H9 (cell line): ENCODE measurements around the gene MAT2A. TPM values are rescaled to one million over a fixed set of nuclear protein-coding genes. Genes with fewer than 3 reads are reported as not detected.

Experiments used
- DNase-seq: peaks from one replicate; pipeline ENCODE4 v3.0.0-alpha.2; 2017
- H2AFZ ChIP-seq: one replicate; pipeline ENCODE4 v1.6.1; 2013; ENCODE audit warnings: mild to moderate bottlenecking, low read length, control low read depth, moderate library complexity
- H2AK5ac ChIP-seq: 2 replicates; pipeline ENCODE4 v1.6.1; 2013; ENCODE audit warnings: low read length, control low read depth, mixed read lengths; ENCODE audit not compliant: insufficient read length
- H2BK120ac ChIP-seq: one replicate; pipeline ENCODE4 v1.6.1; 2013; ENCODE audit warnings: low read depth, mild to moderate bottlenecking, low read length, control low read depth, inconsistent platforms; ENCODE audit not compliant: poor library complexity, severe bottlenecking
- H2BK12ac ChIP-seq: 2 replicates; pipeline ENCODE4 v1.6.1; 2013; ENCODE audit warnings: low read length, control low read depth, mixed read lengths, low read depth; ENCODE audit not compliant: insufficient read length
- H2BK15ac ChIP-seq: 2 replicates; pipeline ENCODE4 v1.6.1; 2013; ENCODE audit warnings: low read depth, low read length, control low read depth
- H2BK20ac ChIP-seq: one replicate; pipeline ENCODE4 v1.6.1; 2013; ENCODE audit warnings: low read depth, mild to moderate bottlenecking, low read length, control low read depth, inconsistent platforms; ENCODE audit not compliant: poor library complexity, severe bottlenecking
- H2BK5ac ChIP-seq: 2 replicates; pipeline ENCODE4 v1.6.1; 2013; ENCODE audit warnings: low read length, control low read depth, mixed read lengths; ENCODE audit not compliant: insufficient read length
- H3K14ac ChIP-seq: 2 replicates; pipeline ENCODE4 v1.6.1; 2013; ENCODE audit warnings: low read length, control low read depth; ENCODE audit not compliant: insufficient read depth
- H3K18ac ChIP-seq: 2 replicates; pipeline ENCODE4 v1.6.1; 2013; ENCODE audit warnings: low read depth, mild to moderate bottlenecking, mixed read lengths, low read length, control low read depth; ENCODE audit not compliant: insufficient read length
- H3K23ac ChIP-seq: 2 replicates; pipeline ENCODE4 v1.6.1; 2013; ENCODE audit warnings: low read length, control low read depth, mixed read lengths, low read depth; ENCODE audit not compliant: insufficient read length
- H3K23me2 ChIP-seq: 2 replicates; pipeline ENCODE4 v1.6.1; 2013; ENCODE audit warnings: low read depth, mild to moderate bottlenecking, mixed read lengths, low read length, control low read depth; ENCODE audit not compliant: insufficient read length, poor library complexity, severe bottlenecking
- H3K27ac ChIP-seq: 2 replicates; pipeline ENCODE4 v1.5.1; 2013; ENCODE audit warnings: low read length, control low read depth, mixed read lengths, low read depth; ENCODE audit not compliant: insufficient read length
- H3K27me3 ChIP-seq: 2 replicates; pipeline ENCODE4 v1.6.1; 2013; ENCODE audit warnings: low read length, control low read depth, inconsistent platforms; ENCODE audit not compliant: insufficient read depth
- H3K4ac ChIP-seq: 2 replicates; pipeline ENCODE4 v1.6.1; 2013; ENCODE audit warnings: low read depth, mild to moderate bottlenecking, control low read depth, inconsistent platforms, low read length, moderate library complexity
- H3K4me1 ChIP-seq: 2 replicates; pipeline ENCODE4 v1.6.1; 2013; ENCODE audit warnings: low read length, control low read depth, inconsistent platforms; ENCODE audit not compliant: insufficient read depth
- H3K4me2 ChIP-seq: 2 replicates; pipeline ENCODE4 v1.6.1; 2013; ENCODE audit warnings: low read length, control low read depth, mixed read lengths; ENCODE audit not compliant: insufficient read length, insufficient read depth
- H3K56ac ChIP-seq: 2 replicates; pipeline ENCODE4 v1.6.1; 2013; ENCODE audit warnings: low read depth, mild to moderate bottlenecking, mixed read lengths, low read length, control low read depth; ENCODE audit not compliant: insufficient read length
- H3K79me1 ChIP-seq: 2 replicates; pipeline ENCODE4 v1.6.1; 2013; ENCODE audit warnings: low read depth, mild to moderate bottlenecking, moderate library complexity, low read length, control low read depth, inconsistent platforms; ENCODE audit not compliant: insufficient read depth, poor library complexity, severe bottlenecking
- H3K79me2 ChIP-seq: 2 replicates; pipeline ENCODE4 v1.6.1; 2013; ENCODE audit warnings: low read length, control low read depth, inconsistent platforms; ENCODE audit not compliant: insufficient read depth
- H3K9ac ChIP-seq: 2 replicates; pipeline ENCODE4 v1.6.1; 2013; ENCODE audit warnings: low read length, control low read depth, mixed read lengths; ENCODE audit not compliant: insufficient read length; ENCODE audit errors: extremely low read depth
- H3K9me3 ChIP-seq: one replicate; pipeline ENCODE4 v1.6.1; 2013; ENCODE audit warnings: low read depth, low read length, inconsistent platforms; ENCODE audit not compliant: control insufficient read depth
- H3T11ph ChIP-seq: one replicate; pipeline ENCODE4 v1.6.1; 2013; ENCODE audit warnings: mild to moderate bottlenecking, low read length, control low read depth, inconsistent platforms
- H4K20me1 ChIP-seq: one replicate; pipeline ENCODE4 v1.6.1; 2013; ENCODE audit not compliant: control insufficient read depth, insufficient read length, insufficient read depth
- H4K5ac ChIP-seq: 2 replicates; pipeline ENCODE4 v1.6.1; 2013; ENCODE audit warnings: low read depth, mild to moderate bottlenecking, mixed read lengths, low read length, control low read depth; ENCODE audit not compliant: insufficient read length
- H4K8ac ChIP-seq: replicated peaks from 2 replicates; pipeline ENCODE4 v1.6.1; 2013; ENCODE audit warnings: low read length, control low read depth, mixed read lengths, low read depth; ENCODE audit not compliant: insufficient read length
- H4K91ac ChIP-seq: 2 replicates; pipeline ENCODE4 v1.6.1; 2013; ENCODE audit warnings: low read depth, mild to moderate bottlenecking, moderate library complexity, mixed read lengths, low read length, control low read depth; ENCODE audit not compliant: insufficient read length
- H3K27ac Mint-ChIP-seq, 3 experiments: 2 replicates in 2 of 3; 3 replicates in 1 of 3; pipeline ENCODE4 v1.8.0; 2020 to 2021; ENCODE audit warnings: mixed read lengths in 3 of 3, mild to moderate bottlenecking in 1 of 3, moderate library complexity in 1 of 3
- H3K27me3 Mint-ChIP-seq: 2 replicates; pipeline ENCODE4 v1.8.0; 2021; ENCODE audit warnings: low read depth, mild to moderate bottlenecking, moderate library complexity, mixed read lengths
- H3K36me3 Mint-ChIP-seq, 3 experiments: 2 replicates in 2 of 3; 3 replicates in 1 of 3; pipeline ENCODE4 v1.8.0; 2020 to 2021; ENCODE audit warnings: low read depth in 3 of 3, mixed read lengths in 3 of 3; ENCODE audit not compliant: insufficient read depth in 1 of 3
- H3K4me1 Mint-ChIP-seq, 2 experiments: 2 replicates each; pipeline ENCODE4 v1.8.0; 2020; ENCODE audit warnings: mixed read lengths in 2 of 2
- H3K4me3 Mint-ChIP-seq, 2 experiments: 2 replicates in 1 of 2; 3 replicates in 1 of 2; pipeline ENCODE4 v1.8.0; 2020 to 2021; ENCODE audit warnings: mild to moderate bottlenecking in 2 of 2, mixed read lengths in 2 of 2, moderate library complexity in 1 of 2
- H3K9me3 Mint-ChIP-seq, 2 experiments: 2 replicates in 1 of 2; 3 replicates in 1 of 2; pipeline ENCODE4 v1.8.0; 2020; ENCODE audit warnings: mild to moderate bottlenecking in 2 of 2, mixed read lengths in 2 of 2, moderate library complexity in 1 of 2
- CTCF ChIP-seq: fragments of 200-600 bp; sonication (generic); conservative IDR thresholded peaks from 3 replicates; pipeline ENCODE4 v1.8.0; 2021; ENCODE audit warnings: antibody characterized with exemption, mild to moderate bottlenecking
- WGBS: extraction: QIAGEN DNeasy Blood & Tissue Kit; methylation state at CpG from one replicate; pipeline ENCODE4 v1.1.7; 2013; ENCODE audit warnings: missing lambda C conversion rate, low lambda C conversion rate, mixed read lengths; ENCODE audit not compliant: insufficient read length; ENCODE audit errors: extremely low coverage; 5-methylcytosine and 5-hydroxymethylcytosine counted together
- total RNA-seq: library from RNA; stranded (reverse); gene quantifications from 2 replicates; pipeline ENCODE4 v1.2.1, GENCODE V29; 2021

Gene MAT2A
- total RNA-seq, 1 experiment from 2014 or later, result 459 TPM

GRCh38 chr2:85503168-85503850, 35.7 kb upstream of the MAT2A start:
- H2BK120ac ChIP-seq, result no peak overlapping the region
- H2BK12ac ChIP-seq, result no peak overlapping the region
- no peaks in the 10 kb centered on the region for H3K27me3 ChIP-seq
- no peak overlapping the region for H3K27ac ChIP-seq
- no peak overlapping the region for H2BK15ac ChIP-seq
- H2AFZ ChIP-seq, result no peak overlapping the region
- Mint-ChIP-seq H3K27ac (no peak overlapping the region), H3K36me3 (no peaks in the 10 kb centered on the region), H3K9me3 (peaks cover 0 to 3% of the 10 kb centered on the region in 2 experiments; a peak in 1 of 5 replicates), H3K4me3 (no peak overlapping the region), H3K27me3 (no peaks in the 10 kb centered on the region), H3K4me1 (peaks cover 8 to 15% of the 10 kb centered on the region in 2 experiments)
- H3K79me1 ChIP-seq, result no peaks in the 10 kb centered on the region
- no peak overlapping the region for H2BK5ac ChIP-seq
- no peak overlapping the region for H3K4ac ChIP-seq
- H3K56ac ChIP-seq, result no peak overlapping the region
- no peak overlapping the region; the same call in 1 of the 2 replicates for H3K14ac ChIP-seq
- 0 out of 2 replicates have a peak, but pooled peaks cover 2% of the 10 kb centered on the region for H3K4me1 ChIP-seq
- no peaks in the 10 kb centered on the region for H3K9me3 ChIP-seq
- no peak overlapping the region for H3K4me2 ChIP-seq
- whole genome bisulfite sequencing, result no CpG with 5 or more reads among the region's 17 CpGs
- no peak overlapping the region for H4K5ac ChIP-seq
- H4K91ac ChIP-seq, result no peak overlapping the region
- no peak overlapping the region for H3T11ph ChIP-seq
- H3K18ac ChIP-seq, result no peak overlapping the region
- no peak for DNase-seq
- no peak overlapping the region for H4K8ac ChIP-seq
- no peaks in the 10 kb centered on the region for H4K20me1 ChIP-seq
- no peak overlapping the region for H2AK5ac ChIP-seq
- no peak; the same call in 2 of the 3 replicates for TF ChIP-seq CTCF
- H3K9ac ChIP-seq, result no peak overlapping the region
- no peak overlapping the region for H3K23ac ChIP-seq
- no peaks in the 10 kb centered on the region for H3K79me2 ChIP-seq
- H2BK20ac ChIP-seq, result no peak overlapping the region
- H3K23me2 ChIP-seq, result no peaks in the 10 kb centered on the region
